ENCODE measurements around the gene SCN1B. TPM values are rescaled to one million over a fixed set of nuclear protein-coding genes. Genes with fewer than 3 reads are reported as not detected.
A peak's percentile ranks its signal among the peaks of the same experiment; 100 is the strongest.

The SCN1B gene
- total and polyA plus RNA-seq, 8 donors: 1.3 to 36.6 (median 3.7) TPM; not detected in 1

GRCh38 chr19:35043906-35044305 is 13.6 kb downstream of the SCN1B start:
- peak overlapping the region in 2 of 5 donors; percentile 79 to 86 for H3K27ac ChIP-seq
- no peaks in the 10 kb centered on the region for H3K36me3 ChIP-seq
- H3K4me1 ChIP-seq: peaks cover 30 to 81% (median 69%) of the 10 kb centered on the region in 4 donors
- TF ChIP-seq POLR2AphosphoS5 (IDR thresholded peaks at IDR 0.05): no peak
- TF ChIP-seq, protein P1, sequence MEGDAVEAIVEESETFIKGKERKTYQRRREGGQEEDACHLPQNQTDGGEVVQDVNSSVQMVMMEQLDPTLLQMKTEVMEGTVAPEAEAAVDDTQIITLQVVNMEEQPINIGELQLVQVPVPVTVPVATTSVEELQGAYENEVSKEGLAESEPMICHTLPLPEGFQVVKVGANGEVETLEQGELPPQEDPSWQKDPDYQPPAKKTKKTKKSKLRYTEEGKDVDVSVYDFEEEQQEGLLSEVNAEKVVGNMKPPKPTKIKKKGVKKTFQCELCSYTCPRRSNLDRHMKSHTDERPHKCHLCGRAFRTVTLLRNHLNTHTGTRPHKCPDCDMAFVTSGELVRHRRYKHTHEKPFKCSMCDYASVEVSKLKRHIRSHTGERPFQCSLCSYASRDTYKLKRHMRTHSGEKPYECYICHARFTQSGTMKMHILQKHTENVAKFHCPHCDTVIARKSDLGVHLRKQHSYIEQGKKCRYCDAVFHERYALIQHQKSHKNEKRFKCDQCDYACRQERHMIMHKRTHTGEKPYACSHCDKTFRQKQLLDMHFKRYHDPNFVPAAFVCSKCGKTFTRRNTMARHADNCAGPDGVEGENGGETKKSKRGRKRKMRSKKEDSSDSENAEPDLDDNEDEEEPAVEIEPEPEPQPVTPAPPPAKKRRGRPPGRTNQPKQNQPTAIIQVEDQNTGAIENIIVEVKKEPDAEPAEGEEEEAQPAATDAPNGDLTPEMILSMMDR (IDR thresholded peaks at IDR 0.05): no peak
- no peak for TF ChIP-seq POLR2A (IDR thresholded peaks at IDR 0.05)
- no peak for TF ChIP-seq EP300 (IDR thresholded peaks at IDR 0.05)
- no peak for DNase-seq
- WGBS, 5 donors: 67 to 83% (median 72%) methylated on average over 14 of the region's 14 CpGs
- peak overlapping the region in 1 of 4 donors; percentile 41 for H3K4me3 ChIP-seq
- peaks cover 0 to 33% (median 0%) of the 10 kb centered on the region in 3 donors for H3K27me3 ChIP-seq
- no peaks in the 10 kb centered on the region for H3K9me3 ChIP-seq
- intact Hi-C loops (cut with DNase I; ENCODE audit: low total_unique reads): no loop called here

DNA sequence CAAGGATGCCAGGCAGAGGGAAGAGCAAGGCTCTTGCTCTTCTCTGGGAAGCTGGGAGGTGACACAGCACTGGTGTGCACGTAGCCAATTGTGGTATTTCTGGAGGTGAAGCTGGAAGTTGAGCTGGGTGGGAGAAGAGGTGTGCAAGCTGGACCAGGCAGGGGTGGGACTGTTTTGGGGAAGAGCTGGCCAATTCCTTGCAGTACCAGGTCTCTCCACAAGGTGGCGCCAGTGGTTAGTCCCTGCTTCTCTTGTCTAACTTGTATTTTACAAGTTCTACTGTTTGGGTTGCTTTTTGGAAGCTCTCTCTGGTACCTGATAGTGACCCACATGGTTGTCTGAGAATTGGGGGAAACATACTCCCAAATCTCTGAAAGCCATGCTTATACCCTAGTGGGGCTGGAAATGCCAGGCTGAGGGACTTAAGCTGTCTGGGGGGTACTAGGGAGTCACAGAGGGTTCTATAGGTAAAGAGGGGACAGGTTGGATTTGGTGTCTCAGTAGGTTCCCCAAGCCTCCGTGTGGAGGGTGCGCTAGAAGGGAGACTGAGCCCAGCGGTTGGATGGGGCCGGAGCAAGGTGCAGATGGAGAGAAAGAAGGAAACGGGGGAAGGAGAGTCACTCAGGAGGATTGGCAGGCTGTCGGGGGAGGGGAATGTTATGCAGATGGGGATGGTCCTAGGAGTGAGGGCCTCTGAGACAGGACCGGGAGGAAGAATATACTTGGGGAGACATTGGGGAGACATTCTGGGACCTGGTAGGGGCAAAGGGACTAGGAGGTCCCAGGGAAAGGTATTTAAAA is 14.2 kb downstream of the SCN1B start:
- H3K9me3 ChIP-seq: no peaks in the 10 kb centered on the region
- intact Hi-C loops (cut with DNase I; ENCODE audit: low total_unique reads): no loop called here
- H3K36me3 ChIP-seq: no peaks in the 10 kb centered on the region
- WGBS, 5 donors: 59 to 63% (median 62%) methylated on average over 9 of the region's 9 CpGs
- no peak overlapping the region for H3K4me3 ChIP-seq
- peaks cover 30 to 80% (median 71%) of the 10 kb centered on the region in 4 donors for H3K4me1 ChIP-seq
- DNase-seq: peak; percentile 68 to 76
- H3K27me3 ChIP-seq: peaks cover 0 to 28% (median 0%) of the 10 kb centered on the region in 3 donors
- TF ChIP-seq POLR2AphosphoS5 (IDR thresholded peaks at IDR 0.05): no peak
- TF ChIP-seq, protein P1 (IDR thresholded peaks at IDR 0.05): peak in 6 of 7 experiments; percentile 51 to 98 (median 95)
- H3K27ac ChIP-seq: peak overlapping the region in 1 of 5 donors; percentile 79

- intact Hi-C loops (cut with DNase I; ENCODE audit: low total_unique reads): no loop called here
- TF ChIP-seq EP300 (IDR thresholded peaks at IDR 0.05): no peak
- TF ChIP-seq, protein P1 (IDR thresholded peaks at IDR 0.05): no peak
- no peak for TF ChIP-seq POLR2A (IDR thresholded peaks at IDR 0.05)
- no peak for TF ChIP-seq POLR2AphosphoS5 (IDR thresholded peaks at IDR 0.05)
- peaks cover 19 to 68% (median 58%) of the 10 kb centered on the region in 4 donors for H3K4me1 ChIP-seq
- WGBS, 5 donors: 53 to 74% (median 65%) methylated on average over 9 to 10 of the region's 10 CpGs
- no peak overlapping the region for H3K27ac ChIP-seq
- no peak overlapping the region for H3K4me3 ChIP-seq
- H3K27me3 ChIP-seq: peaks cover 0 to 15% (median 0%) of the 10 kb centered on the region in 3 donors
- peak in 1 of 2 donors; percentile 67 for DNase-seq
- no peaks in the 10 kb centered on the region for H3K9me3 ChIP-seq
- H3K36me3 ChIP-seq: no peaks in the 10 kb centered on the region
These were observed 15.5 kb downstream of the SCN1B start for GRCh38 chr19:35045667-35046300.

DNA sequence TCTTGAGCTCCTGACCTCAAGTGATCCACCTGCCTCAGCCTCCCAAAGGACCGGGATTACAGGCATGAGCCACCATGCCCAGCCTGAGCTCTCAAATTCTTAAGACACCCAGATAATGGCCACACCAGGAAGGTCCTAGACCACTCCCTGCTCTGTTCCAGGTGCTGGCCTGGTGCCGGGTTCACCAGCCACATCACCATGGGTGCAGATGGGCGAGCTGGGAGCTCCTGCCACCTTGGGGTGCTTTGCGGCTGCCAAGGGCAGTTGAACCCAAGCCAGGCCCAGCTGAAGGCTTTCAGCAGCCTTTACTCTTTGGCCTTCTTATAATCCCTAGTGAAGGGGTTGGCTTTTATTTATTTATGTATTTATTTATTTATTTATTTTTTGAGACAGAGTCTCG is 16.2 kb downstream of the SCN1B start:
- Histone ChIP-seq H3K36me3 (no peaks in the 10 kb centered on the region), H3K4me1 (peaks cover 12 to 61% (median 51%) of the 10 kb centered on the region in 4 donors), H3K9me3 (no peaks in the 10 kb centered on the region), H3K27ac (no peak overlapping the region), H3K4me3 (no peak overlapping the region), H3K27me3 (peaks cover 0 to 9% (median 0%) of the 10 kb centered on the region in 3 donors)
- WGBS, 5 donors: 56 to 79% (median 66%) methylated on average over 5 of the region's 5 CpGs
- TF ChIP-seq, protein P1 (IDR thresholded peaks at IDR 0.05): no peak
- no peak for TF ChIP-seq EP300 (IDR thresholded peaks at IDR 0.05)
- no peak for TF ChIP-seq POLR2AphosphoS5 (IDR thresholded peaks at IDR 0.05)
- TF ChIP-seq POLR2A (IDR thresholded peaks at IDR 0.05): no peak
- intact Hi-C loops (cut with DNase I; ENCODE audit: low total_unique reads): no loop called here
- peak in 1 of 2 donors; percentile 43 for DNase-seq
